K562 (cell line): Measurements from ENCODE around the gene MIER2. TPM values are rescaled to one million over a fixed set of nuclear protein-coding genes. Genes with fewer than 3 reads are reported as not detected.

Source experiments
- ATAC-seq: fragments of 200-7000 bp; cut with Tn5 transposase; 3 replicates; pipeline ENCODE4 v1.9.1; 2020; ENCODE audit warnings: moderate library complexity
- BruUV-seq: library from RNA; stranded (reverse); fragments of 400-500 nt; replicated peaks from 2 replicates; lab custom pipeline; 2021; lab: Mats Ljungman, UMichigan
- CTCF ChIA-PET: fragments of 300-600 bp; formaldehyde crosslinking; extraction: SDS; loops from one replicate; lab custom pipeline; 2021; ENCODE audit warnings: low intra/inter-chr PET ratio; lab: Yijun Ruan, JAX
- POLR2A ChIA-PET: fragments of 300-600, 350-650 bp; sonication (Branson Sonifier 250); formaldehyde crosslinking; extraction: SDS; loops from one replicate; lab custom pipeline; 2021; ENCODE audit warnings: antibody characterized with exemption, inconsistent platforms; lab: Yijun Ruan, JAX
- DNase-seq, 4 experiments: peaks; one replicate each; pipeline versions ENCODE4 v3.0.0 to v3.0.0-alpha.2; 2011 to 2018; ENCODE audit warnings: low spot score in 3 of 4, mixed read lengths in 3 of 4; ENCODE audit errors: extremely low read depth in 1 of 4
- FAIRE-seq: peaks from 2 replicates; lab custom pipeline; 2011; peaks lifted over from hg19 to GRCh38; lab: Jason Lieb, UNC
- H2AFZ ChIP-seq: 2 replicates; pipeline ENCODE4 v1.6.0; 2011; ENCODE audit warnings: low read depth, low read length, control low read depth, inconsistent platforms
- H3K27ac ChIP-seq: fragments of 200-600 bp; 3 replicates; pipeline ENCODE4 v1.8.0; 2011; ENCODE audit warnings: low read depth, mild to moderate bottlenecking, control low read depth, inconsistent platforms, low read length, moderate library complexity, mixed read lengths; ENCODE audit errors: extremely low read depth
- H3K27me3 ChIP-seq, 2 experiments: fragments of 300-600 bp in 1 of 2; 2 replicates in 1 of 2; 3 replicates in 1 of 2; pipeline versions ENCODE4 v1.6.0 to v1.8.0; 2011; ENCODE audit warnings: inconsistent platforms in 2 of 2, low read length in 2 of 2, mild to moderate bottlenecking in 1 of 2, mixed read lengths in 1 of 2, moderate library complexity in 1 of 2; ENCODE audit not compliant: control insufficient read depth in 2 of 2, insufficient read depth in 2 of 2
- H3K36me3 ChIP-seq: fragments of 300-600 bp; 3 replicates; pipeline ENCODE4 v1.8.0; 2011; ENCODE audit warnings: mild to moderate bottlenecking, low read length, inconsistent platforms; ENCODE audit not compliant: control insufficient read depth, insufficient read depth
- H3K4me1 ChIP-seq, 2 experiments: fragments of 200-600 bp in 1 of 2; replicated peaks in 1 of 2; 2 replicates in 1 of 2; 3 replicates in 1 of 2; pipeline versions ENCODE4 v1.5.1 to v1.8.0; 2011; ENCODE audit warnings: inconsistent platforms in 2 of 2, low read length in 2 of 2, mild to moderate bottlenecking in 1 of 2, mixed read lengths in 1 of 2, moderate library complexity in 1 of 2; ENCODE audit not compliant: control insufficient read depth in 2 of 2, insufficient read depth in 2 of 2
- H3K4me2 ChIP-seq: 2 replicates; pipeline ENCODE4 v1.6.1; 2011; ENCODE audit warnings: low read length, control low read depth, inconsistent platforms, mixed read lengths; ENCODE audit not compliant: insufficient read depth
- H3K4me3 ChIP-seq: fragments of 200-600 bp; sonication (generic), shearing (Covaris generic); 2 replicates; pipeline ENCODE4 v1.5.1; 2016; ENCODE audit warnings: control low read depth, inconsistent platforms
- H3K79me2 ChIP-seq: fragments of 200-600 bp; 3 replicates; pipeline ENCODE4 v1.8.0; 2011; ENCODE audit warnings: low read length, inconsistent platforms; ENCODE audit not compliant: control insufficient read depth, insufficient read depth
- H3K9ac ChIP-seq, 2 experiments: 2 replicates each; pipeline versions ENCODE4 v1.6.0 to v1.6.1; 2011; ENCODE audit warnings: low read depth in 2 of 2, low read length in 2 of 2, control low read depth in 1 of 2, inconsistent platforms in 1 of 2, mild to moderate bottlenecking in 1 of 2, mixed read lengths in 1 of 2; ENCODE audit not compliant: insufficient read depth in 1 of 2
- H3K9me1 ChIP-seq: one replicate; pipeline ENCODE4 v1.6.0; 2011; ENCODE audit warnings: inconsistent platforms, mild to moderate bottlenecking, low read length, moderate library complexity; ENCODE audit not compliant: control insufficient read depth, insufficient read depth
- H3K9me3 ChIP-seq: replicated peaks from 2 replicates; pipeline ENCODE4 v1.5.1; 2011; ENCODE audit warnings: low read depth, low read length, inconsistent platforms; ENCODE audit not compliant: control insufficient read depth, insufficient read depth
- H4K20me1 ChIP-seq: replicated peaks from 2 replicates; pipeline ENCODE4 v1.6.1; 2011; ENCODE audit warnings: low read length, inconsistent platforms, mixed read lengths; ENCODE audit not compliant: control insufficient read depth, insufficient read depth
- EZH2 ChIP-seq: IDR thresholded peaks from 2 replicates; pipeline ENCODE4 v1.6.1; 2012; ENCODE audit warnings: low read depth, mild to moderate bottlenecking, inconsistent platforms, low read length, borderline replicate concordance
- KLF13 ChIP-seq: fragments of 450-650 bp; IDR thresholded peaks from 2 replicates; pipeline ENCODE4 v1.6.1; 2016; ENCODE audit warnings: missing genetic modification characterization, low read depth, mild to moderate bottlenecking, missing compliant biosample characterization, moderate library complexity, borderline replicate concordance
- SP2 ChIP-seq: IDR thresholded peaks from 2 replicates; pipeline ENCODE4 v1.6.1; 2011; ENCODE audit warnings: mild to moderate bottlenecking, low read depth, low read length, moderate library complexity; ENCODE audit not compliant: poor library complexity, severe bottlenecking; ENCODE audit errors: extremely low read depth
- USF1 ChIP-seq: sonication (generic); formaldehyde crosslinking; IDR thresholded peaks from 2 replicates; pipeline ENCODE4 v1.9.0; 2022; ENCODE audit warnings: mild to moderate bottlenecking, missing genetic modification reagents
- ZFP1 ChIP-seq: fragments of 450-650 bp; formaldehyde crosslinking; IDR thresholded peaks from 2 replicates; pipeline ENCODE4 v1.4.0; 2020; ENCODE audit warnings: mild to moderate bottlenecking, mixed read lengths
- ZNF347 ChIP-seq: fragments of 450-650 bp; formaldehyde crosslinking; IDR thresholded peaks from 2 replicates; pipeline ENCODE4 v1.4.0; 2020; ENCODE audit warnings: low read depth, mild to moderate bottlenecking, moderate library complexity
- ZNF398 ChIP-seq: fragments of 250-450 bp; sonication (Bioruptor Pico); IDR thresholded peaks from 2 replicates; pipeline ENCODE4 v1.8.0; 2021; ENCODE audit warnings: moderate library complexity, mild to moderate bottlenecking, inconsistent platforms
- WGBS: fragments of 100-300 bp; shearing (Covaris generic); methylation state at CpG from one replicate; pipeline ENCODE4 v1.1.6; 2016; ENCODE audit warnings: low coverage, mixed read lengths; ENCODE audit not compliant: insufficient coverage; ENCODE audit errors: missing lambda C conversion rate; 5-methylcytosine and 5-hydroxymethylcytosine counted together
- in situ Hi-C: fragments of 300-500 bp; cut with MboI; formaldehyde crosslinking; loops from 4 replicates; pipeline ENCODE4 v1.15.0; 2018; ENCODE audit warnings: inconsistent platforms, mixed read lengths
- intact Hi-C: fragments of 100-400 bp; cut with micrococcal nuclease; formaldehyde crosslinking; loops from 2 replicates; pipeline ENCODE4 v1.14.2; 2022
- polyA plus RNA-seq, 8 experiments: library from polyadenylated mRNA; depleted of rRNA in 4 of 8; stranded (reverse) in 5 of 8; unstranded in 3 of 8; fragments of >200 nt; fragmentation: Nextera tagmentation in 2 of 8; fragmentation: Illumina TruSeq in 1 of 8; extraction: Ambion mirVana in 2 of 8; extraction: Trizol in 1 of 8; gene quantifications; 2 replicates each; pipeline versions ENCODE4 v1.2.1 to v1.2.3, GENCODE V29; 2011 to 2014; ENCODE audit warnings: inconsistent platforms in 1 of 8, missing spikeins in 1 of 8
- total RNA-seq, 7 experiments: library from RNA; depleted of rRNA in 6 of 7; stranded (reverse); fragments of >200 nt in 6 of 7; fragmentation: Illumina TruSeq in 2 of 7; extraction: Trizol in 2 of 7; gene quantifications; 2 replicates each; pipeline versions ENCODE4 v1.2.1 to v1.2.3, GENCODE V29; 2011 to 2021; ENCODE audit warnings: low replicate concordance in 1 of 7
- TF ChIP-seq, protein P1 (sequence below): fragments of 450-650 bp; IDR thresholded peaks from 2 replicates; pipeline ENCODE4 v1.6.1; 2017; ENCODE audit warnings: mild to moderate bottlenecking, moderate library complexity
- TF ChIP-seq, protein P2 (sequence below): sonication (generic); formaldehyde crosslinking; IDR thresholded peaks from 2 replicates; pipeline ENCODE4 v1.8.0; 2022; ENCODE audit warnings: mild to moderate bottlenecking, missing genetic modification reagents

Gene MIER2
- total and polyA plus RNA-seq, 9 of the 15 experiments (the other 6 are each of a cell fraction or from before 2014, with no cell fraction given): 0.46 to 34.7 (median 15.6) TPM

GRCh38 chr19:384799-385169, 40.2 kb upstream of the MIER2 start:
- Histone ChIP-seq H3K4me3 (no peak overlapping the region), H3K4me1 (peaks cover 5 to 14% of the 10 kb centered on the region in 2 experiments; a peak in 4 of 5 replicates), H3K4me2 (no peak overlapping the region), H3K9me3 (no peaks in the 10 kb centered on the region), H3K79me2 (no peaks in the 10 kb centered on the region), H2AFZ (no peak overlapping the region), H3K27me3 (peaks cover 28 to 48% of the 10 kb centered on the region in 2 experiments; a peak in 4 of 5 replicates), H3K9ac (no peak overlapping the region), H3K9me1 (no peaks in the 10 kb centered on the region), H4K20me1 (no peaks in the 10 kb centered on the region), H3K36me3 (no peaks in the 10 kb centered on the region), H3K27ac (no peak overlapping the region)
- no peak for DNase-seq
- POLR2A ChIA-PET: interaction anchor here (1.2 kb wide), 1 partner anchor 14 kb away, joined by 6 read pairs; no protein-coding TSS in a partner anchor
- no peak for FAIRE-seq
- intact Hi-C loops: no loop called here
- WGBS: 2% methylated on average over 5 of the region's 9 CpGs
- CTCF ChIA-PET: no interaction called here
- no peak for ATAC-seq
- no TSS peak for BruUV-seq
- in situ Hi-C loops: no loop called here
- TF ChIP-seq USF1 (no peak), ZNF347 (CRISPR knock-in tag) (no peak), EZH2 (no peak), ZNF398 (no peak), KLF13 (tag) (no peak), SP2 (no peak), ZFP1 (CRISPR knock-in tag) (no peak)
- TF ChIP-seq, protein P1, sequence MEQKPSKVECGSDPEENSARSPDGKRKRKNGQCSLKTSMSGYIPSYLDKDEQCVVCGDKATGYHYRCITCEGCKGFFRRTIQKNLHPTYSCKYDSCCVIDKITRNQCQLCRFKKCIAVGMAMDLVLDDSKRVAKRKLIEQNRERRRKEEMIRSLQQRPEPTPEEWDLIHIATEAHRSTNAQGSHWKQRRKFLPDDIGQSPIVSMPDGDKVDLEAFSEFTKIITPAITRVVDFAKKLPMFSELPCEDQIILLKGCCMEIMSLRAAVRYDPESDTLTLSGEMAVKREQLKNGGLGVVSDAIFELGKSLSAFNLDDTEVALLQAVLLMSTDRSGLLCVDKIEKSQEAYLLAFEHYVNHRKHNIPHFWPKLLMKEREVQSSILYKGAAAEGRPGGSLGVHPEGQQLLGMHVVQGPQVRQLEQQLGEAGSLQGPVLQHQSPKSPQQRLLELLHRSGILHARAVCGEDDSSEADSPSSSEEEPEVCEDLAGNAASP: no peak
- TF ChIP-seq, protein P2, sequence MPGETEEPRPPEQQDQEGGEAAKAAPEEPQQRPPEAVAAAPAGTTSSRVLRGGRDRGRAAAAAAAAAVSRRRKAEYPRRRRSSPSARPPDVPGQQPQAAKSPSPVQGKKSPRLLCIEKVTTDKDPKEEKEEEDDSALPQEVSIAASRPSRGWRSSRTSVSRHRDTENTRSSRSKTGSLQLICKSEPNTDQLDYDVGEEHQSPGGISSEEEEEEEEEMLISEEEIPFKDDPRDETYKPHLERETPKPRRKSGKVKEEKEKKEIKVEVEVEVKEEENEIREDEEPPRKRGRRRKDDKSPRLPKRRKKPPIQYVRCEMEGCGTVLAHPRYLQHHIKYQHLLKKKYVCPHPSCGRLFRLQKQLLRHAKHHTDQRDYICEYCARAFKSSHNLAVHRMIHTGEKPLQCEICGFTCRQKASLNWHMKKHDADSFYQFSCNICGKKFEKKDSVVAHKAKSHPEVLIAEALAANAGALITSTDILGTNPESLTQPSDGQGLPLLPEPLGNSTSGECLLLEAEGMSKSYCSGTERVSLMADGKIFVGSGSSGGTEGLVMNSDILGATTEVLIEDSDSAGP (CRISPR knock-in tag): no peak
